GM18951 (cell line): ENCODE results near the gene ERN1.

ENCODE experiments used
- POLR2A ChIP-seq: IDR thresholded peaks from 4 replicates; pipeline ENCODE4 v1.6.1; 2011; ENCODE audit warnings: mild to moderate bottlenecking; ENCODE audit not compliant: insufficient read length, insufficient read depth; ENCODE audit errors: extremely low read depth
- in situ Hi-C: fragments of 300-500 bp; cut with MboI; formaldehyde crosslinking; loops from one replicate; pipeline ENCODE4 v1.12.0; 2022; ENCODE audit warnings: low sequenced_read_pairs, mixed read lengths, inconsistent platforms; ENCODE audit not compliant: unreplicated experiment

ERN1 gene

DNA sequence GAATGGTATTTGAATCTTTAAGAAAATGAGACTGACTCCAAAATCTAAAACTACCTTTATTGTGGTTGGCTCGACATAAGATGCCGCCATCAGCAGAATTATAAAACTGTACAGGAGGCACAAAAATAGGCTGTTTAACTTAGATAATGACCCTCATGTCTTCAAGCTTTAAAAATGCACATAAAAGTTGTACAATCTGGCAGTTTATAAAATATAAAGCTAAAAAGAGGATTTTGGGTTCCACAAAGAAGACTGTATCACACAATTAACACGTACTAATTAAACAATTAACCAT lies 90.9 kb downstream of the ERN1 start:
- no peak for TF ChIP-seq POLR2A
- in situ Hi-C loops = loop anchor here (25.0 kb wide), 1 partner anchor 248 kb away; no protein-coding TSS in a partner anchor

DNA sequence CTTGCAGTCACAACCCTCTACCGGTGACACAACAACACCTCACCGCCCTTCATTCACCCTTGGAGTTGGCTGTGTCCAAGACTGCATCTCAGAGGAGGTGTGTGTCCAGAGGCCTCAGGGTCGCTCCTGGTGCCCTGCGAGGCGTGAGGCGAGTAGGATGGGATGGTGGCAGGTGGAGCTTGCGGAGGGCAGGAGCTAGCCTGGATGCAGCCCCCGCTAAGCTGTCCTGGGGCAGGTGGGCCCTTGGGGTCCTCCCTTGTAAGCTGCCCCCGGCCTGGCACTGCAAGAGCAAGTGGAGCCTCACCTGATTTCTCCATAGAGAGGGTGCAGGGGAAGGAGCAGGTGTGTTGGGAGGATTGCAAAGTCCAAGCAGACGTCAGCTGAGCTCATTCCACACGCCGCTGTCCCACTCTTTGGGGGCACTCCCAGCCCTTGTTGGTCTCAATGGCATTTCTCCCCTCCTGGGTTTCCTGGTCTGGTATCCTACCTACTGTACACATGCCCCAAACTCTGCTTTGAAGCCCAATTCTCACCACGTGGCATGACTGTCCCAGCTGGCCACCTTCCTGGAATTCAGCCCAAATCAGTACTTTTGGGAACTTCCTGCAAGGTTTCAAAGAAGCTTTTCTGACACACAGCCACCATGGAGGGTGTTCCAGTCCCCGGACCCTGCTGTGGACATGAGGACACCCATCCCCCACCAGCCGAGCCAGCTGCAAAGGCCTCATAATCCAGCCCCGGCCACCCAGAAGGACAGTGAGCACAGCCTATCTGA lies 91.4 kb downstream of the ERN1 start:
- in situ Hi-C loops = loop anchor here (25.0 kb wide), 1 partner anchor 249 kb away; no protein-coding TSS in a partner anchor
- no peak for TF ChIP-seq POLR2A

DNA sequence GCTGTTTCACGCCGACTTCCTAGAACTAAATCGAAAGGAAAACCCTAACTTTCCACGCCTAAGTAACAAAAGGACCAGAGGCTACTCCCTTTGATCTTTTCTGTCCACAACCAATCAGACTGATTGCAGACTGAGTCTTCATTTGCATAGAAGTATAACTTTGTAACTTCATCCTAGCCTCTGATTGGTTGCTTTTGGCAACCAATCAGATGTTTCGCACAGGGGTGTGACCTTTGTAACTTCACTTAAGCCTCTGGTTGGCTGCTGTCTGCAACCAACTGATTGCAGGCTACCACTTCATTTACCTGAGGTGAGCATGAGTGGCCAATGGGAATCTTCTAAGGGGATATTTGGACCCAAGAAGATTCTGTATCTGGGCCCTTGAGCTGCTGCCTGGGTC lies 92.1 kb downstream of the ERN1 start:
- no peak for TF ChIP-seq POLR2A

DNA sequence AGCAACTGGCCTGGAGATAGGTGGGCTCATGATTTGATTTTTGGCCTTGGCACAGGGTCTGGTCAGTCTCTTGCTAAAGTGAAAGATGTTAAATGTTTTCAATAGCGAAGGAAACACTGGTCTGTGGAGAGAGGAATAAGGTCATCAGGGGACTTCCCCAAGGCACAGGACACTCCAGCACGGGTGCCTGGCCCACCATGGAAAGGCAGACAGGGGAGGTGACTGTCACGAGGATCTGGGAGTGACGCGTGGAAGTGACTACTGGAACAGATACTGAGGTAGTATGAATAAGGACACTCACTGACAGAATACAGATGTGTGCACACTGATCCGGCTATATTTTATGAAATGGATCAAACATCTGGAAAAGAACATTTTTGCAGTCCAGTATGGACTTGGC lies 92.8 kb downstream of the ERN1 start:
- in situ Hi-C loops = loop anchor here (25.0 kb wide), 1 partner anchor 250 kb away; no protein-coding TSS in a partner anchor
- no peak for TF ChIP-seq POLR2A

More for the DNA sequence above, 92.1 kb downstream of the ERN1 start:
- in situ Hi-C loops = loop anchor here (25.0 kb wide), 1 partner anchor 249 kb away; no protein-coding TSS in a partner anchor

DNA sequence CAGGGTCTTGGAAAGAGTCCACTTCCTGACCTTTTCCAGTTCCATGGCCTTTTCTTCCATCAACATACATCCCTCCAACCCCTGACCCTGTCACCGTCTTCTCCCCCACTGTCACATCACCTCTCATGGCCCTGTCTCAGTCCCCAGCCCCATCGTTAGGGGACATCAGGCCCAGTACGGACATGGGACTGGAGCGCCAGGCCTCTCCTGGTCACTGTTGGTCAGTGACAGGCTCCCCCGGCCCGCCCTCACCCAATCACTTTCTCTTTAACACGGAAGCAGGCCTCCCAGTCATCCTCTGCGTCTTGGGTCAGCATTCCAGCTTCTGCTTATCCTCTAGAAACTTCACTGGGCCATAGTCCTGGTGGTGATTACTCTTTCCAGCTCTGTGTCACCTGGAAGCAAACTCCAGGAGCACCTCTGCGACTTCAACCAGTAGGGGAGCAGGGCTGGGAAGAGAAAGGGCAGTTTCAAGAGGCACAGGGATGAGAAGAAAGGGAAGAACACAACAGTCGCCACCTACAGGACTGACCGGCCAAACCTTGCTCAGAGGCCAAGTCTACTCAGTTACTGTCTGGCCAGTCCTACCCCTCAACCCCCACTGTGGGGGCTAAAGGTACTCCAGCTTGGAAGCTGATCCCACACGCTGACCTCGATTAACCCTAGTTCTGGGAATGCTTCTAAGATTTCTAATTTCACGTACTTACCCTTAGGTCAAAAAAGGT lies 93.6 kb downstream of the ERN1 start:
- no peak for TF ChIP-seq POLR2A

DNA sequence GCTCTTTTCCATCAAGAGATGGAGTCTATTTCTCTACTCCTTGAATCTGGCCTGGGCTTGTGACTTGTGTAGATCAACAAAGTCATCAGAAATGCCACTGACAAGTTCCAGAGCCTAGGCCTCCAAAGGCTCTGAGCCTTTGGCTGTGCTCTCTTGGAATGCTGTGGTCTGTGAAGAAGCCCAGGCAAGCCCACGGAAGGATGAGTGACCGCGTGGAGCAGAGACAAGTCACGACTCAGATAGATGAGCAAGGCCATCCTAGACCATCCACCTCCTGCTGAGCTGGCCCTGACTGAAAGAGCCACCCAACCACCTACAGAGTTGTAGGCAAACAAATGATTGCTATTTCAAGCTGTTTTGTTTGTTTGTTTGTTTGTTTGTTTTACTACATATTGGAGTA lies 97.9 kb downstream of the ERN1 start:
- in situ Hi-C loops = loop anchor here (25.0 kb wide), 1 partner anchor 255 kb away; no protein-coding TSS in a partner anchor
- no peak for TF ChIP-seq POLR2A

More for the DNA sequence above, 93.6 kb downstream of the ERN1 start:
- in situ Hi-C loops = loop anchor here (25.0 kb wide), 1 partner anchor 251 kb away; no protein-coding TSS in a partner anchor

DNA sequence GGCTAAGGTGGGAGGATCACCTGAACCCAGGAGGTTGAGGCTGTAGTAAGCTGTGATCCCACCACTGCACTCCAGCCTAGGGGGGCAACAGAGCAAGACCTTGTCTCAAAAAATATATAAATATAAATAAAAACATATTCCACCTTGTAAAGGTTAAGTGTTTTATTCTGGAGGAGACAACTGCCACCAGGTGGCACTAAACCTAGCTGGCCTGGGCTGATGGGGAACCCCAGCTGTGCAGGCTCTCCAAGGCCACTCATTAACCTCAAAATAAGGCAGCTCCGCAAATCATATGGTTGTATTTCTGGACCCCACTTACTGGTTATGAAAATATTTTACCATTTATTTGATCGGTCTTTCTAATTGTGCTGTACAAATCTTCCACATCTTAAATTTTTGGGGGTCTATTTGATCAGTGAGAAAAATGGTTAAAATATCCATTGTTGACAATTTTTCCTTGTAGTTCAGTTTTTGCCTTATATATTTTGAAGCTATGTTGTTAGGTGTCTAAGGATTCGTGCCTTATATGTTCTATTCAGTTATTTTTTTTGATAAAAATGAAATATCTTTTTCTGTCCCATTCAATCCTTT lies 101.0 kb downstream of the ERN1 start:
- in situ Hi-C loops = loop anchor here (5.0 to 25.0 kb wide), 3 partner anchors 113 to 258 kb away; partner anchors contain the start of genes CSHL1 and GH1
- no peak for TF ChIP-seq POLR2A

DNA sequence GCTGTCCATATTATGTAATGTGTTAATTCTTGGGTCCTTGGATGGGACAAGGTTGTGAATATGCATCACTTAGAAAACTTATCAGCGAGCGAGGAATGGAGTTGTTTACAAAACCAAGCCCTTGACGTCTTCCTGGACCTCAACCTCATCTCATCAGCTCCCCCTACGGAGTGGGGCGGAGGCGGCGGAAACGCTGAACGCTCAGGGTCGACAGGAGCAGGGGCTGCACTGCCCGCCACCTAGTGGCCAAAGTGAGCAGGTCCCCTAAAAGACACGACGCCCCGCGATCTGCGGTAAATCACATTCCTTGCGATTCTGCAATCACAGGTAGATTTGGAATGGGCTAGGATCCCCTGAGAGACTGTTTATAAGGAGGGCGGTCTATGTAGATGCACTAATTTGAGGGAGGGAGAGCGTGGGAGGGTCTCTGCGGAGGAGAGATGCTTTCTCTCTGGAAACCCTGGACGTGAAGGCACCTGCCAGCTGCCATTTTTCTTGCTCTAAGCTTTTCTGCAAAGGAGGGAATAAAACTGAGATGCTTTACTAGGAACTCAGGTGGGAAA lies 104.1 kb downstream of the ERN1 start:
- TF ChIP-seq POLR2A = no peak
- in situ Hi-C loops = loop anchor here (5.0 to 25.0 kb wide), 3 partner anchors 111 to 261 kb away; partner anchors contain the start of genes CSHL1 and GH1

DNA sequence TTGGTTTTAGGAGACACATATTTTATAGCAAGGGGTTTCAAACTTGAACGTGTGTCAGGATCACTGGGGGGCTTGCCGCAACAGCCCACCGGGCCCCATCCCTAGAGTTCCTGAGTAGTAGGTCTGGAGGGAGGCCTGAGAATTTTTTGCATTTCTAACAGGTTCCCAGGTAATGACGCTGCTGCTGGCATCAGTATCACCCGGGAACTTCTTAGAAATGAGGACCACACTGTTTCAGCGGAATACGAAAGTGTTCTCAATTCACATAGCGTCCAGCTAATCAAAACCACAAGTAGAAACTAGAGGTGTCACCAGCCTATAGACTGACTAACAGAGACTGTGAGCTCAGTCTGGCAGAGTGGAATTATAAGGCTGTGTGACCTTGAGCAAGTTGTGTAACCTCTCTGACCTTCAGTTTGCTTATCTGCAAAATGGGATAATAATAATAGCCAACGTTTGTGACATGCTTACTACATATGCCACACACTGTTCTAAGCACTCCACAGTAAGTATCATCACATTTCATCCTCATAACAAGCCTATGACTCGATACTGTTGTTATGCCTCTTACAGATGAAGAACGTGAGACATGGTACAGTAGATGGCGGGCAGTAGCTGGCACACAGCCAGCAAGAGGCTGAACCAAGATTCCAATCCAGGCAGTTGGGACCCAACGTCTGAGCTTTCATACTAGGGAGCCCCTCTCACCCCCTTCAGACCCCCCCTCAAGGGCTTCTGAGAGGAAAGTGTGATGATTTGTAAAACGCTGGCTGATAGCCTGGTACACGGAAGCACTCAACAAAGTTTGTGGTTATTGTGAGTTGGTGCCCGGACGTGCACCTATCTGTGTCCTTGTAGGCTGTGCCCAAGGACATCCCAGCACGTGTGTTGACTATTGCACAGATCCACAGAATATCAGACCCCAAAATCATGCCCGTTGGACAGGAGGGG lies 104.9 kb downstream of the ERN1 start:
- TF ChIP-seq POLR2A = no peak
- in situ Hi-C loops = loop anchor here (5.0 to 25.0 kb wide), 3 partner anchors 110 to 262 kb away; partner anchors contain the start of genes CSHL1 and GH1

DNA sequence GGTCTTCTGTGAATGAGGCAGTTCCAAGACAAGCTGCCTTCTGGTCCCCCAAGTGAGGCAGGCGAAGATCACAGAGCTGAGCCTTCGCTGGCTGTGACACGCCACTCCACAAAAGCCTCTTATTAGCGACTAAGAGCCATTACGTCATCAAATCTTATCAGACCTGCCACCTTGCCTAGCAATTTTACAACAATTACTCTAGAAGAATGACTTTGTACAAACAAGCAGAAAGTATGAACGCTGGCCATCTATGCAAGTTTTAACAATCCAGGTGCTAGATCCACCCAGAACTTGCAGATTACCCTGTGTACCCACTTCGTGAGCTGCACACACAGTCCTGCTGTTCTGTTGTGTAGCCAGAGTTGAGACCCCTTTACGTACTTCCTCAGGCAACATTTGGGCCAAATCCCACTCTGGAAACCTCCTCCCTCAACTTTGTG lies 105.7 kb downstream of the ERN1 start:
- in situ Hi-C loops = loop anchor here (10.0 kb wide), 1 partner anchor 109 kb away; the partner anchor contains the start of genes CSHL1 and GH1

DNA sequence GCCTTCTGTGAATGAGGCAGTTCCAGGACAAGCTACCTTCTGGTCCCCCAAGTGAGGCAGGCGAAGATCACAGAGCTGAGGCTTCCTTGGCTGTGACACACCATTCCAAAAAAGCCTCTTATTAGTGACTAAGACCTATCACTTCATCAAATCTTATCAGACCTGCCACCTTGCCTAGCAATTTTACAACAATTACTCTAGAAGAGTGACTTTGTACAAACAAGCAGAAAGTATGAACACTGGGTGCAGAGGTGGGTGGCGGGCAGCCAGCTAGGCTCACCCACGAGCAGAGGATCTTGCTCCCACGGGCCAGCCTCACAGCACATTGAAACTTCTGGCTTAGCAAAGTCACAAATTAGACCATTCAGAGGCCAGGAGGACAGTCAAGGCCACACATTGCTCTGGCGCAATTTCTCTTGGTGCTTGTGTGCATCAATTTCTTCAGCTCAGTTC lies 107.3 kb downstream of the ERN1 start:
- in situ Hi-C loops = loop anchor here (10.0 kb wide), 1 partner anchor 108 kb away; the partner anchor contains the start of genes CSHL1 and GH1
- TF ChIP-seq POLR2A = no peak

More for the DNA sequence above, 105.7 kb downstream of the ERN1 start:
- TF ChIP-seq POLR2A = no peak
